Keratinocyte (primary cell): ENCODE data around the gene BLCAP. TPM values are rescaled to one million over a fixed set of nuclear protein-coding genes. Genes with fewer than 3 reads are reported as not detected.

ENCODE experiments used
- DNase-seq: peaks from one replicate; pipeline ENCODE4 v3.0.0-alpha.2; 2011; ENCODE audit warnings: low read depth, missing footprints, low spot score
- FAIRE-seq: peaks from 2 replicates; lab custom pipeline; 2011; peaks lifted over from hg19 to GRCh38; lab: Jason Lieb, UNC
- H2AFZ ChIP-seq: 2 replicates; pipeline ENCODE4 v1.6.0; 2012; ENCODE audit warnings: low read length, control low read depth, inconsistent platforms; ENCODE audit not compliant: control insufficient read depth
- H3K27ac ChIP-seq: 2 replicates; pipeline ENCODE4 v1.5.1; 2011; ENCODE audit warnings: low read length; ENCODE audit not compliant: control insufficient read depth, insufficient read depth
- H3K27me3 ChIP-seq: 3 replicates; pipeline ENCODE4 v1.6.0; 2011; ENCODE audit warnings: low read length; ENCODE audit not compliant: control insufficient read depth, insufficient read depth; ENCODE audit errors: extremely low read depth
- H3K36me3 ChIP-seq, 2 experiments: 2 replicates in 1 of 2; 3 replicates in 1 of 2; pipeline ENCODE4 v1.5.1; 2011; ENCODE audit warnings: low read length in 2 of 2, mild to moderate bottlenecking in 1 of 2; ENCODE audit not compliant: control insufficient read depth in 2 of 2, insufficient read depth in 2 of 2; ENCODE audit errors: extremely low read depth in 1 of 2
- H3K4me1 ChIP-seq: 3 replicates; pipeline ENCODE4 v1.5.1; 2011; ENCODE audit warnings: low read length; ENCODE audit not compliant: control insufficient read depth, insufficient read depth; ENCODE audit errors: extremely low read depth
- H3K4me2 ChIP-seq: 3 replicates; pipeline ENCODE4 v1.6.0; 2011; ENCODE audit warnings: low read depth, low read length; ENCODE audit not compliant: control insufficient read depth, insufficient read depth; ENCODE audit errors: extremely low read depth
- H3K4me3 ChIP-seq, 3 experiments: fragments of 200-600 bp in 1 of 3; sonication (generic) in 1 of 3; 2 replicates in 2 of 3; 3 replicates in 1 of 3; pipeline ENCODE4 v1.5.1; 2011 to 2016; ENCODE audit warnings: low read length in 3 of 3, mild to moderate bottlenecking in 3 of 3, control low read depth in 2 of 3, inconsistent platforms in 1 of 3, low read depth in 1 of 3, mixed read lengths in 1 of 3, mixed run types in 1 of 3, moderate library complexity in 1 of 3; ENCODE audit not compliant: control insufficient read depth in 2 of 3, insufficient read depth in 2 of 3; ENCODE audit errors: extremely low read depth in 1 of 3
- H3K79me2 ChIP-seq: 2 replicates; pipeline ENCODE4 v1.6.0; 2012; ENCODE audit warnings: low read length; ENCODE audit not compliant: control insufficient read depth, insufficient read depth
- H3K9ac ChIP-seq: 3 replicates; pipeline ENCODE4 v1.6.0; 2011; ENCODE audit warnings: low read length; ENCODE audit not compliant: control insufficient read depth, insufficient read depth; ENCODE audit errors: extremely low read depth
- H3K9me1 ChIP-seq: 3 replicates; pipeline ENCODE4 v1.6.0; 2011; ENCODE audit warnings: low read length; ENCODE audit not compliant: control insufficient read depth, insufficient read depth; ENCODE audit errors: extremely low read depth
- H3K9me3 ChIP-seq: 2 replicates; pipeline ENCODE4 v1.5.1; 2012; ENCODE audit warnings: low read depth, low read length; ENCODE audit not compliant: control insufficient read depth
- H4K20me1 ChIP-seq: 3 replicates; pipeline ENCODE4 v1.6.0; 2011; ENCODE audit warnings: low read length; ENCODE audit not compliant: control insufficient read depth, insufficient read depth; ENCODE audit errors: extremely low read depth
- CTCF ChIP-seq, 3 experiments: IDR thresholded peaks in 1 of 3; conservative IDR thresholded peaks in 1 of 3; optimal IDR thresholded peaks in 1 of 3; 2 replicates in 2 of 3; 3 replicates in 1 of 3; pipeline versions ENCODE3 to v1.5.1; 2011; ENCODE audit warnings: low read length in 3 of 3, mild to moderate bottlenecking in 3 of 3, moderate library complexity in 2 of 3, control low read depth in 1 of 3, inconsistent platforms in 1 of 3; ENCODE audit not compliant: insufficient read depth in 2 of 3; ENCODE audit errors: extremely low read depth in 1 of 3
- EZH2 ChIP-seq: IDR thresholded peaks from one replicate; pipeline ENCODE4 v1.6.1; 2012; ENCODE audit warnings: inconsistent platforms, mild to moderate bottlenecking, low read length, moderate library complexity
- dilution Hi-C: fragments of 300-500 bp; cut with MboI; formaldehyde crosslinking; loops from one replicate; pipeline ENCODE4 v1.7.0; 2020; ENCODE audit warnings: low sequenced_read_pairs; ENCODE audit not compliant: extremely low pct_ligation_motif_present
- polyA plus RNA-seq, 5 experiments: library from polyadenylated mRNA; depleted of rRNA in 3 of 5; stranded (reverse) in 3 of 5; stranded (forward) in 1 of 5; unstranded in 1 of 5; fragments of >200 nt; gene quantifications; 1 replicate in 1 of 5; 2 replicates in 3 of 5; 3 replicates in 1 of 5; pipeline versions ENCODE4 v1.2.1 to v1.2.3, GENCODE V29; 2011 to 2012; ENCODE audit warnings: missing spikeins in 2 of 5, low read depth in 1 of 5, low replicate concordance in 1 of 5

The BLCAP gene
- polyA plus RNA-seq, 1 donor (not counting 4 experiments of a cell fraction or from before 2014, with no cell fraction given): 209 TPM

GRCh38 chr20:37530696-37531095, 3.0 kb upstream of the BLCAP start:
- H3K9me1 ChIP-seq: no peaks in the 10 kb centered on the region
- no peaks in the 10 kb centered on the region for H3K27me3 ChIP-seq
- H3K4me3 ChIP-seq: no peak overlapping the region
- TF ChIP-seq CTCF (optimal IDR thresholded peaks at IDR 0.05 in 1 of 3, IDR thresholded peaks at IDR 0.05 in 1 of 3, conservative IDR thresholded peaks at IDR 0.05 in 1 of 3; ENCODE audit: extremely low read depth in 1 of 3, insufficient read depth in 2 of 3, low read length in 3 of 3) (no peak), EZH2 (no peak)
- H3K36me3 ChIP-seq: no peaks in the 10 kb centered on the region
- H3K4me2 ChIP-seq: no peak overlapping the region
- H3K4me1 ChIP-seq: peaks cover 13% of the 10 kb centered on the region
- dilution Hi-C loops: no loop called here
- no peak overlapping the region for H2AFZ ChIP-seq
- H4K20me1 ChIP-seq: peaks cover 3% of the 10 kb centered on the region
- DNase-seq: no peak
- H3K9me3 ChIP-seq: no peaks in the 10 kb centered on the region
- peaks cover 16% of the 10 kb centered on the region for H3K79me2 ChIP-seq
- no peak overlapping the region for H3K27ac ChIP-seq
- no peak for FAIRE-seq
- no peak overlapping the region for H3K9ac ChIP-seq

DNA sequence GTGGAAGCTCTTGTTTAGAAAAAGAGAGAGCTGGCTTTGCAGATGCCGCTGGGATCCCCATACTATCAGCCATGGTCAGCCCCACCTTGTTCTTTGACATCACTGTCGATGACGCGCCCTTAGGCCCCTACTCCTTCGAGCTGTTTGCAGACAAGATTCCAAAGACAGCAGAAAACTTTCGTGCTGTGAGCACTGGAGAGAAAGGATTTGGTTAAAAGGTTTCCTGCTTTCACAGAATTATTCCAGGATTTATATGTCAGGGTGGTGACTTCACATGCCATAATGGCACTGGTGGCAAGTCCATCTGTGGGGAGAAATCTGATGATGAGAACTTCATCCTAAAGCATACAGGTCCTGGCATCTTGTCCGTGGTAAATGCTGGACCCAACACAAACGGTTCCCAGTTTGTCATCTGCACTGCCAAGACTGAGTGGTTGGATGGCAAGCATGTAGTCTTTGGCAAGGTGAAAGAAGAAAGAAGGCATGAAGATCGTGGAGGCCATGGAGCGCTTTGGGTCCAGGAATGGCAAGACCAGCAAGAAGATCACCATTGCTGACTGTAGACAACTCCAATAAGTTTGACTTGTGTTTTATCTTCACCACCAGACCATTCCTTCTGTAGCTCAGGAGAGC, 2.4 kb upstream of the BLCAP start:
- H3K36me3 ChIP-seq: no peaks in the 10 kb centered on the region
- no peak overlapping the region for H3K4me2 ChIP-seq
- H2AFZ ChIP-seq: no peak overlapping the region
- peaks cover 10% of the 10 kb centered on the region for H4K20me1 ChIP-seq
- H3K9me1 ChIP-seq: no peaks in the 10 kb centered on the region
- H3K4me3 ChIP-seq: no peak overlapping the region
- H3K9ac ChIP-seq: no peak overlapping the region
- FAIRE-seq (no peak), DNase-seq (no peak)
- H3K9me3 ChIP-seq: no peaks in the 10 kb centered on the region
- H3K27ac ChIP-seq: no peak overlapping the region
- no peak for TF ChIP-seq EZH2
- no peak for TF ChIP-seq CTCF (optimal IDR thresholded peaks at IDR 0.05 in 1 of 3, IDR thresholded peaks at IDR 0.05 in 1 of 3, conservative IDR thresholded peaks at IDR 0.05 in 1 of 3; ENCODE audit: extremely low read depth in 1 of 3, insufficient read depth in 2 of 3, low read length in 3 of 3)
- dilution Hi-C loops: no loop called here
- H3K4me1 ChIP-seq: peaks cover 19% of the 10 kb centered on the region
- no peaks in the 10 kb centered on the region for H3K27me3 ChIP-seq
- peaks cover 22% of the 10 kb centered on the region for H3K79me2 ChIP-seq
